Naive B cell (primary cell): ENCODE results near the gene SLC13A1. TPM values are rescaled to one million over a fixed set of nuclear protein-coding genes. Genes with fewer than 3 reads are reported as not detected.

ENCODE experiments used
- ATAC-seq, 2 donors: fragments of 150-1000 bp; cut with Tn5 transposase; 2 replicates each; pipeline ENCODE4 v1.10.0; 2021; ENCODE audit warnings: low read depth in 2 of 2, mild to moderate bottlenecking in 2 of 2, moderate library complexity in 2 of 2
- DNase-seq: peaks from one replicate; pipeline ENCODE4 v3.0.0; 2022
- H3K27ac Mint-ChIP-seq, 6 donors: one replicate each; pipeline ENCODE4 v1.8.0; 2020 to 2022; ENCODE audit warnings: mild to moderate bottlenecking in 6 of 6, mixed read lengths in 6 of 6, moderate library complexity in 5 of 6, inconsistent platforms in 2 of 6
- H3K27me3 Mint-ChIP-seq, 3 donors: one replicate each; pipeline ENCODE4 v1.8.0; 2021 to 2022; ENCODE audit warnings: mixed read lengths in 3 of 3, mild to moderate bottlenecking in 1 of 3
- H3K36me3 Mint-ChIP-seq, 2 donors: one replicate each; pipeline ENCODE4 v1.8.0; 2020 to 2022; ENCODE audit warnings: mixed read lengths in 2 of 2, inconsistent platforms in 1 of 2, mild to moderate bottlenecking in 1 of 2
- H3K4me1 Mint-ChIP-seq, 3 donors: one replicate each; pipeline ENCODE4 v1.8.0; 2020 to 2022; ENCODE audit warnings: mixed read lengths in 3 of 3, inconsistent platforms in 1 of 3, mild to moderate bottlenecking in 1 of 3, moderate library complexity in 1 of 3
- H3K4me3 Mint-ChIP-seq, 8 donors: one replicate each; pipeline ENCODE4 v1.8.0; 2020 to 2022; ENCODE audit warnings: mild to moderate bottlenecking in 8 of 8, mixed read lengths in 8 of 8, moderate library complexity in 8 of 8, inconsistent platforms in 2 of 8
- H3K9me3 Mint-ChIP-seq, 7 donors: one replicate each; pipeline ENCODE4 v1.8.0; 2020 to 2022; ENCODE audit warnings: mixed read lengths in 7 of 7, mild to moderate bottlenecking in 5 of 7, inconsistent platforms in 2 of 7, moderate library complexity in 1 of 7
- polyA plus RNA-seq, 6 donors: library from polyadenylated mRNA; unstranded; fragments of 300-500 nt; fragmentation: Illumina TruSeq; gene quantifications; one replicate each; pipeline ENCODE4 v1.2.3, GENCODE V29; 2021; ENCODE audit warnings: low read depth in 6 of 6

SLC13A1 gene
- polyA plus RNA-seq, 6 donors from 2014 or later: not detected

DNA sequence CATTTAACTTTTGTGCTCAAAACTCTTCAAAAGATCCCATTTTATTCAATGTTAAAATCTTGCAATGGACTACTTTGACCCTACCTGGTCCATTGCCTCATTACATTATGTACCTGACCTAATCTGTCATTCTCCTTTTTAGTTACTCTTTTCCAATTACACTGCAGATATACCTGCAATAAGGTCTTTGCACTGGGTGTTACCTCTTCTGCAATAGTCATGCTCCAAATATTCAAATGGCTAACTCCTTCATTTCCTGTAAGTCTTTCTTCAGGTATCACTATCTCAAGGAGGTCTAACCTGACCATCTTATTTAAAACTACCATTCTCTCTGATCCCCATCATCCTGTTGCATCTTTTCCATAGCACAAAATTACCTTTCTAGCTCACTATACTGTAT is 22.3 kb downstream of the SLC13A1 start:
- Mint-ChIP-seq H3K36me3 (no peaks in the 10 kb centered on the region), H3K9me3 (peaks cover 0 to 12% (median 0%) of the 10 kb centered on the region in 7 donors), H3K27ac (no peak overlapping the region), H3K4me1 (no peaks in the 10 kb centered on the region), H3K27me3 (no peaks in the 10 kb centered on the region), H3K4me3 (no peak overlapping the region)
- ATAC-seq (no peak), DNase-seq (no peak)

GRCh38 chr7:123170333-123171246 is 29.2 kb downstream of the SLC13A1 start:
- H3K4me1 Mint-ChIP-seq: no peaks in the 10 kb centered on the region
- no peaks in the 10 kb centered on the region for H3K27me3 Mint-ChIP-seq
- ATAC-seq (no peak), DNase-seq (no peak)
- no peaks in the 10 kb centered on the region for H3K36me3 Mint-ChIP-seq
- H3K9me3 Mint-ChIP-seq: peaks cover 0 to 8% (median 0%) of the 10 kb centered on the region in 7 donors
- H3K4me3 Mint-ChIP-seq: peak overlapping the region in 1 of 8 donors; percentile 72
- peak overlapping the region in 1 of 6 donors; percentile 63 for H3K27ac Mint-ChIP-seq

- Mint-ChIP-seq H3K9me3 (peaks cover 0 to under 1% (median 0%) of the 10 kb centered on the region in 7 donors), H3K27ac (no peak overlapping the region), H3K4me3 (no peak overlapping the region), H3K36me3 (no peaks in the 10 kb centered on the region), H3K27me3 (no peaks in the 10 kb centered on the region), H3K4me1 (no peaks in the 10 kb centered on the region)
- DNase-seq (no peak), ATAC-seq (no peak)
Observed at GRCh38 chr7:123169065-123169464, 30.7 kb downstream of the SLC13A1 start.

GRCh38 chr7:123157606-123158005 is 42.2 kb downstream of the SLC13A1 start:
- Mint-ChIP-seq H3K4me3 (no peak overlapping the region), H3K27ac (no peak overlapping the region), H3K36me3 (no peaks in the 10 kb centered on the region), H3K27me3 (no peaks in the 10 kb centered on the region), H3K9me3 (no peaks in the 10 kb centered on the region), H3K4me1 (no peaks in the 10 kb centered on the region)
- ATAC-seq: no peak
- no peak for DNase-seq

- H3K9me3 Mint-ChIP-seq: peaks cover 0 to 1% (median 0%) of the 10 kb centered on the region in 7 donors
- no peak overlapping the region for H3K27ac Mint-ChIP-seq
- no peaks in the 10 kb centered on the region for H3K4me1 Mint-ChIP-seq
- H3K36me3 Mint-ChIP-seq: no peaks in the 10 kb centered on the region
- H3K27me3 Mint-ChIP-seq: no peaks in the 10 kb centered on the region
- ATAC-seq: no peak
- H3K4me3 Mint-ChIP-seq: no peak overlapping the region
- no peak for DNase-seq
Observed at GRCh38 chr7:123155571-123155970, 44.2 kb downstream of the SLC13A1 start.

DNA sequence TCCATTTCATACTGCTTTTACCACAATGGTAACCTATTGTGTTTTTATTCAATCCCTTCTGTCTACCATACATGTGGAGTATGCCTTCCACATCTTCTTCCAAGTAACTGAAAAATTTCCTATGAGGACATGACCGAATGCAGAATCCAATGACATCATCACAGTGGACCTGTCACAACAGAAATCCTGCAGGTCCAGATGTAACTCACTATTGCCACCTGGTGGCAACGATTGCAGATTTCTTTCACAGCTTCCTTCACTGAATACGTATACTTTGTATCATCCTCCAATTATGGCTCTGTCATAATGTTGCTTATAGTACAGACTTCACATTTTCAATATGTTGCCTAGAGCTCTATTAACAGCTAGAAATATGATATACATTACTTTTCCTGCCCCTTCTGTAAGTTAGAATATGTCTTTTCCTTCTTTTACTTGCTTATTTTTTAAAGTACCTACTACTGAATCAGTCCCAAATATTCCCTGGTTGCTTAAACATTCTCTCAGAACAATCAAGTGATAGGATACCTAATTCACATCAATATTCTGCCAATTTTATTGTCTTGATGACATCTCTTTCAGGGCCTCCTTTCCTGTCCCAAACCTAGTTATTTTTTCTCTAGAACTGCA is 45.4 kb downstream of the SLC13A1 start:
- Mint-ChIP-seq H3K4me1 (no peaks in the 10 kb centered on the region), H3K27me3 (no peaks in the 10 kb centered on the region), H3K9me3 (peaks cover 0 to 4% (median 0%) of the 10 kb centered on the region in 7 donors), H3K27ac (peak overlapping the region in 1 of 6 donors; percentile 3), H3K4me3 (no peak overlapping the region), H3K36me3 (no peaks in the 10 kb centered on the region)
- DNase-seq (peak; percentile 1), ATAC-seq (peak in 1 of 2 donors; percentile 43)

- no peaks in the 10 kb centered on the region for H3K36me3 Mint-ChIP-seq
- ATAC-seq: no peak
- peaks cover 0 to 4% (median 0%) of the 10 kb centered on the region in 7 donors for H3K9me3 Mint-ChIP-seq
- no peaks in the 10 kb centered on the region for H3K4me1 Mint-ChIP-seq
- DNase-seq: no peak
- no peaks in the 10 kb centered on the region for H3K27me3 Mint-ChIP-seq
- H3K4me3 Mint-ChIP-seq: no peak overlapping the region
- no peak overlapping the region for H3K27ac Mint-ChIP-seq
Observed at GRCh38 chr7:123151443-123151842, 48.3 kb downstream of the SLC13A1 start.

DNA sequence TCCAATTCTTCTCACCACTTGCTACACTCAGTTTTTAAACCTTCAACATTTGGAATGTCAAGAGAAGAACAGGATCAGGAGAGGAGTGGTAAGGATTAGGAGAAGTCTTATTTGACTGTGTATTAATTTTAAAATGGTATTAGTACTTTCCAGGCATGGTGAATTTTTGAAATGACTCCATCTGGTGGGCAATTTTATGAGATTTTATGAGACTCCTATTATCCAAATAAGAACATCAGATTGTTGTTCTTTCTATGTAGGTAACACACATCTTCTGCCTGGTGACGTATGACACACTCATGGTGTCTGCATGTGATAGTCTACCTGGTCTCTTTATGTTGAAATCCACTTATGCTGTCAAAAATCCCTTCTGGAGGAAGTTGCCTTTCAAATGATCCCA is 51.0 kb downstream of the SLC13A1 start:
- Mint-ChIP-seq H3K4me1 (no peaks in the 10 kb centered on the region), H3K4me3 (no peak overlapping the region), H3K36me3 (no peaks in the 10 kb centered on the region), H3K27me3 (no peaks in the 10 kb centered on the region), H3K9me3 (peaks cover 0 to 4% (median 2%) of the 10 kb centered on the region in 7 donors), H3K27ac (peak overlapping the region in 1 of 6 donors; percentile 21)
- ATAC-seq: no peak
- no peak for DNase-seq

DNA sequence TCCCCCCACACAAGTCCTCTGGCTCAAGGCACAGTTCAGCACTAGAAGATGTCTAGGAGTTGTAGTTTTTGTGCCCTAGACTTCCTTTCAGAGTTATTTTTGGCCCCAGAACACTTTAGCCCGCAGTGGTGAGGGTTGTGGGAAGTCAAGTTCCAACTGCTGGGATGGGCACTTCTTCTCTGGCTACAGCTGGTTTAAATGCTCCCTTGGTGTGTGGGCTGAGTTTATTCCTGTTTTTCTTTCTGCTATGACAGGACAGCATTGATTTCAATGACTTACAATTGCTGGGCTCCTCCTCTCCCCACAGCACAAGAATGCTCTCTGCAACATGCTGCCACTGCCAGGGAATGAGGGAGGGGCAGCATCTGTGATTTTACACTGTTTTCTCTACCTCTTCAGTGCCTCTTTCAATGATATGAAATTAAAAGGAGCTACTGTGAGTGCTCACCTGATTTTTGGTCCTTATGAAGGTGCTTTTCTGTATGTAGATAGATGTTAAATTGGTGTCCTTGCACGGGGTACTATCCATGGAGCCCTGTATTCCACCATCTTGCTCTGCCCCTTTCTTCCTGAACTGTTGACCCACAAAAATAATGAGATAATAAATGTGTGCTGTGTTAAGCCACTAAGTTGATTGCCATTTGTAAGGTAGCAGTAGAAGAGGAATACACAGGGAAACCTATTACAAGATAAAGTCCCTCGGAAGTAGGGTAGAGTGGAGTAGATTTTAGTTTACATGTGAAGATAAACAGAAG is 56.3 kb downstream of the SLC13A1 start:
- Mint-ChIP-seq H3K9me3 (peaks cover 0 to 6% (median 0%) of the 10 kb centered on the region in 7 donors), H3K4me1 (no peaks in the 10 kb centered on the region), H3K27me3 (no peaks in the 10 kb centered on the region), H3K4me3 (no peak overlapping the region), H3K36me3 (no peaks in the 10 kb centered on the region), H3K27ac (no peak overlapping the region)
- DNase-seq (no peak), ATAC-seq (no peak)

DNA sequence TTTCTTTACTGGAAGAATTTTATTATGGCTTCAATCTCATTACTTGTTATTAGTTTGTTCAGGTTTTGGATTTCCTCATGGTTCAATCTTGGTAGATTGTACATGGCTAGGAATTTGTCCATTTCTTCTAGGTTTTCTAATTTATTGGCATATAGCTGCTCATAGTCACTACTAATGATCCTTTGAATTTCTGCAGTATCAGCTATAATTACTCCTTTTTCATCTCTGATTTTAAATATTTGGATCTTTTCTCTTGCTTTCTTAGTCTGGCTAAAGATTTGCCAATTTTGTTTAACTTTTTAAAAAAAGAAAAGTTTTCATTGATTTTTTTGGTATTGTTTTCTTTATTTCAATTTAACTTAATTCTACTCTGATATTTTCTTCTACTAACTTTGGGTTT is 59.2 kb downstream of the SLC13A1 start:
- H3K4me3 Mint-ChIP-seq: no peak overlapping the region
- no peaks in the 10 kb centered on the region for H3K4me1 Mint-ChIP-seq
- no peak for DNase-seq
- no peak for ATAC-seq
- no peaks in the 10 kb centered on the region for H3K36me3 Mint-ChIP-seq
- H3K9me3 Mint-ChIP-seq: peaks cover 0 to 6% (median 0%) of the 10 kb centered on the region in 7 donors
- no peaks in the 10 kb centered on the region for H3K27me3 Mint-ChIP-seq
- H3K27ac Mint-ChIP-seq: no peak overlapping the region

GRCh38 chr7:123135960-123136359 is 63.8 kb downstream of the SLC13A1 start:
- no peak overlapping the region for H3K27ac Mint-ChIP-seq
- H3K4me1 Mint-ChIP-seq: no peaks in the 10 kb centered on the region
- H3K36me3 Mint-ChIP-seq: no peaks in the 10 kb centered on the region
- no peaks in the 10 kb centered on the region for H3K27me3 Mint-ChIP-seq
- peaks cover 0 to 1% (median 0%) of the 10 kb centered on the region in 7 donors for H3K9me3 Mint-ChIP-seq
- ATAC-seq (no peak), DNase-seq (no peak)
- H3K4me3 Mint-ChIP-seq: no peak overlapping the region

- ATAC-seq (no peak), DNase-seq (no peak)
- Mint-ChIP-seq H3K4me3 (no peak overlapping the region), H3K9me3 (peaks cover 0 to 6% (median 0%) of the 10 kb centered on the region in 7 donors), H3K27ac (peak overlapping the region in 1 of 6 donors; percentile 77), H3K4me1 (no peaks in the 10 kb centered on the region), H3K27me3 (no peaks in the 10 kb centered on the region), H3K36me3 (no peaks in the 10 kb centered on the region)
Observed at GRCh38 chr7:123133924-123134323, 65.8 kb downstream of the SLC13A1 start.

DNA sequence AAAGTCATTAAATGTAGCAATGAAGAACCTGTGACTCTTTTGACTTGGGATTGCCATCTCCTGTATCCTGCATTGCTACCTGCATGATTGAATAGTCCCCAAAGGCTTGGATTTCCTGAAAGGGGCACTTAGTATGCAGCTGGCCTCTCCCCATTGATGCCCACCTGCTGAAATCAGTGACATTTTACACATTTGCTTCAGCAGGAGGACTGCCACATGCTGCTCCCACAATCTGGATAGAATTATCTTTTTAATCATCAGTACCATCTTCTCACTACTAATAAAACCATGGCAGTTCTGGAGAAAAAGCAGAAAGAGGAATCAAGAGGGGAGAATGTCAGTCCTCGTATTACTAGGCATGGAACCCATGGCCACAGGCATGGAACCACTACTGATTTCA is 67.8 kb downstream of the SLC13A1 start:
- Mint-ChIP-seq H3K36me3 (no peaks in the 10 kb centered on the region), H3K4me1 (no peaks in the 10 kb centered on the region), H3K27me3 (no peaks in the 10 kb centered on the region), H3K9me3 (peaks cover 0 to 6% (median 0%) of the 10 kb centered on the region in 7 donors), H3K27ac (no peak overlapping the region), H3K4me3 (no peak overlapping the region)
- DNase-seq (no peak), ATAC-seq (no peak)
